ENCODE measurements around the gene SEPTIN6. TPM values are rescaled to one million over a fixed set of nuclear protein-coding genes. Genes with fewer than 3 reads are reported as not detected.

Gene SEPTIN6
- total RNA-seq, 1 donor from 2014 or later, result 39.4 TPM

GRCh38 chrX:119659522-119659921 lies 33.4 kb downstream of the SEPTIN6 start:
- Mint-ChIP-seq H3K36me3 (ENCODE audit: low read depth) (peaks cover 26% of the 10 kb centered on the region), H3K27ac (ENCODE audit: unreplicated experiment) (no peak overlapping the region), H3K27me3 (ENCODE audit: low read depth) (no peaks in the 10 kb centered on the region), H3K4me1 (peaks cover 15% of the 10 kb centered on the region), H3K9me3 (peaks cover 7% of the 10 kb centered on the region), H3K4me3 (no peak overlapping the region)
- TF ChIP-seq CTCF (conservative IDR thresholded peaks at IDR 0.05), result no peak
- no peak for DNase-seq (ENCODE audit: low read depth, low spot score)

GRCh38 chrX:119655125-119655524 lies 37.8 kb downstream of the SEPTIN6 start:
- TF ChIP-seq CTCF (conservative IDR thresholded peaks at IDR 0.05), result no peak
- Mint-ChIP-seq H3K4me1 (peaks cover 21% of the 10 kb centered on the region), H3K27me3 (ENCODE audit: low read depth) (no peaks in the 10 kb centered on the region), H3K9me3 (peaks cover 4% of the 10 kb centered on the region), H3K36me3 (ENCODE audit: low read depth) (peaks cover 31% of the 10 kb centered on the region), H3K27ac (ENCODE audit: unreplicated experiment) (no peak overlapping the region), H3K4me3 (no peak overlapping the region)
- DNase-seq (ENCODE audit: low read depth, low spot score), result no peak

GRCh38 chrX:119654112-119654531 lies 38.8 kb downstream of the SEPTIN6 start:
- no peak overlapping the region for H3K27ac Mint-ChIP-seq (ENCODE audit: unreplicated experiment)
- no peak for TF ChIP-seq CTCF (conservative IDR thresholded peaks at IDR 0.05)
- H3K4me1 Mint-ChIP-seq, result peaks cover 19% of the 10 kb centered on the region
- H3K9me3 Mint-ChIP-seq, result peaks cover 4% of the 10 kb centered on the region
- no peaks in the 10 kb centered on the region for H3K27me3 Mint-ChIP-seq (ENCODE audit: low read depth)
- H3K36me3 Mint-ChIP-seq (ENCODE audit: low read depth), result peaks cover 26% of the 10 kb centered on the region
- DNase-seq (ENCODE audit: low read depth, low spot score), result peak; percentile 1
- H3K4me3 Mint-ChIP-seq, result no peak overlapping the region

GRCh38 chrX:119648421-119648775 lies 44.6 kb downstream of the SEPTIN6 start:
- Mint-ChIP-seq H3K36me3 (ENCODE audit: low read depth) (peaks cover 10% of the 10 kb centered on the region), H3K27me3 (ENCODE audit: low read depth) (no peaks in the 10 kb centered on the region), H3K4me3 (no peak overlapping the region), H3K9me3 (no peaks in the 10 kb centered on the region), H3K4me1 (no peaks in the 10 kb centered on the region), H3K27ac (ENCODE audit: unreplicated experiment) (no peak overlapping the region)
- no peak for TF ChIP-seq CTCF (conservative IDR thresholded peaks at IDR 0.05)
- no peak for DNase-seq (ENCODE audit: low read depth, low spot score)

GRCh38 chrX:119647552-119648420 lies 45.2 kb downstream of the SEPTIN6 start:
- H3K4me3 Mint-ChIP-seq, result no peak overlapping the region
- no peak overlapping the region for H3K27ac Mint-ChIP-seq (ENCODE audit: unreplicated experiment)
- H3K27me3 Mint-ChIP-seq (ENCODE audit: low read depth), result no peaks in the 10 kb centered on the region
- TF ChIP-seq CTCF (conservative IDR thresholded peaks at IDR 0.05), result no peak
- no peak for DNase-seq (ENCODE audit: low read depth, low spot score)
- H3K4me1 Mint-ChIP-seq, result no peaks in the 10 kb centered on the region
- no peaks in the 10 kb centered on the region for H3K9me3 Mint-ChIP-seq
- H3K36me3 Mint-ChIP-seq (ENCODE audit: low read depth), result peaks cover 6% of the 10 kb centered on the region

All from neural crest cell (in vitro differentiated cells).